A549 (cell line): Measurements from ENCODE around the gene CADM1. TPM values are rescaled to one million over a fixed set of nuclear protein-coding genes. Genes with fewer than 3 reads are reported as not detected.
A peak's percentile ranks its signal among the peaks of the same experiment; 100 is the strongest.

ENCODE experiments used
- ATAC-seq, 2 experiments: fragments of 200-7000 bp in 1 of 2; fragments of >200 bp in 1 of 2; cut with Nextera tagmentation in 1 of 2; cut with Tn5 transposase in 1 of 2; 3 replicates each; pipeline versions ENCODE4 v1.8.0 to v1.9.1; 2018 to 2020; ENCODE audit warnings: mild to moderate bottlenecking in 1 of 2, moderate library complexity in 1 of 2
- CTCF ChIA-PET: fragments of 300-600 bp; sonication (Branson Sonifier 250); formaldehyde crosslinking; extraction: SDS; loops from one replicate; lab custom pipeline; 2021; ENCODE audit warnings: antibody characterized with exemption, inconsistent platforms; lab: Yijun Ruan, JAX
- POLR2A ChIA-PET: fragments of 350-600 bp; formaldehyde crosslinking; extraction: SDS; loops from one replicate; lab custom pipeline; 2021; ENCODE audit warnings: antibody characterized with exemption, inconsistent platforms; lab: Yijun Ruan, JAX
- DNase-seq, 2 experiments: peaks; one replicate each; pipeline versions ENCODE4 v3.0.0 to v3.0.0-alpha.2; 2011 to 2016; ENCODE audit warnings: low read depth in 1 of 2, low spot score in 1 of 2
- FAIRE-seq: peaks from 2 replicates; lab custom pipeline; 2011; peaks lifted over from hg19 to GRCh38; lab: Jason Lieb, UNC
- H3K27ac ChIP-seq, 2 experiments: fragments of >200 bp; sonication (Bioruptor Twin); formaldehyde crosslinking; 3 replicates each; pipeline ENCODE4 v1.5.1; 2016 to 2017
- H3K4me1 ChIP-seq: fragments of >200 bp; sonication (Bioruptor Twin); formaldehyde crosslinking; 3 replicates; pipeline ENCODE4 v1.6.1; 2016
- H3K4me2 ChIP-seq: fragments of >200 bp; sonication (Bioruptor Twin); formaldehyde crosslinking; 3 replicates; pipeline ENCODE4 v1.6.1; 2016
- H3K4me3 ChIP-seq: fragments of >200 bp; sonication (Bioruptor Twin); formaldehyde crosslinking; 3 replicates; pipeline ENCODE4 v1.5.1; 2016
- H3K9me3 ChIP-seq: fragments of >200 bp; sonication (Bioruptor Twin); formaldehyde crosslinking; 3 replicates; pipeline ENCODE4 v1.6.1; 2016
- CTCF ChIP-seq: fragments of >200 bp; sonication (Bioruptor Twin); formaldehyde crosslinking; IDR thresholded peaks from 3 replicates; pipeline ENCODE4 v1.5.1; 2016
- EHF ChIP-seq: fragments of 250-450 bp; sonication (Bioruptor Pico); IDR thresholded peaks from 2 replicates; pipeline ENCODE4 v1.5.0; 2020; ENCODE audit warnings: mild to moderate bottlenecking
- ELK1 ChIP-seq: fragments of 150-350 bp; IDR thresholded peaks from 2 replicates; pipeline ENCODE4 v1.6.1; 2014; ENCODE audit warnings: low read depth, mild to moderate bottlenecking, low read length
- EP300 ChIP-seq, 2 experiments: fragments of >200 bp; sonication (Bioruptor Twin); formaldehyde crosslinking; IDR thresholded peaks; 2 replicates in 1 of 2; 3 replicates in 1 of 2; pipeline ENCODE4 v1.6.1; 2016 to 2017
- FOSB ChIP-seq: fragments of 250-450 bp; sonication (Bioruptor Pico); IDR thresholded peaks from 2 replicates; pipeline ENCODE4 v1.5.0; 2020; ENCODE audit warnings: mild to moderate bottlenecking, moderate library complexity
- FOSL2 ChIP-seq, 2 experiments: fragments of 450-650 bp in 1 of 2; fragments of >200 bp in 1 of 2; sonication (Bioruptor Twin) in 1 of 2; formaldehyde crosslinking; IDR thresholded peaks; 2 replicates each; pipeline versions ENCODE4 v1.5.0 to v1.6.1; 2016 to 2020; ENCODE audit warnings: mild to moderate bottlenecking in 1 of 2, moderate library complexity in 1 of 2
- FOXS1 ChIP-seq: fragments of 250-450 bp; sonication (Bioruptor Pico); IDR thresholded peaks from 2 replicates; pipeline ENCODE4 v1.5.0; 2020; ENCODE audit warnings: mild to moderate bottlenecking, moderate library complexity
- HDAC2 ChIP-seq: fragments of 200-600 bp; sonication (generic); IDR thresholded peaks from 2 replicates; pipeline ENCODE4 v1.6.1; 2016
- HES2 ChIP-seq: fragments of >200 bp; sonication (Bioruptor Twin); formaldehyde crosslinking; IDR thresholded peaks from 2 replicates; pipeline ENCODE4 v1.6.1; 2016
- HEYL ChIP-seq: fragments of 250-450 bp; sonication (Bioruptor Pico); IDR thresholded peaks from 2 replicates; pipeline ENCODE4 v1.8.0; 2021; ENCODE audit warnings: mild to moderate bottlenecking, moderate library complexity
- HOXA7 ChIP-seq: fragments of 250-450 bp; sonication (Bioruptor Pico); IDR thresholded peaks from 2 replicates; pipeline ENCODE4 v1.5.0; 2020; ENCODE audit warnings: mild to moderate bottlenecking, moderate library complexity
- HOXB13 ChIP-seq: fragments of 250-450 bp; sonication (Bioruptor Pico); IDR thresholded peaks from 2 replicates; pipeline ENCODE4 v1.5.0; 2020; ENCODE audit warnings: low read depth, mild to moderate bottlenecking, moderate library complexity
- HOXB5 ChIP-seq: fragments of 250-450 bp; sonication (Bioruptor Pico); IDR thresholded peaks from 2 replicates; pipeline ENCODE4 v1.5.0; 2020; ENCODE audit warnings: mild to moderate bottlenecking, moderate library complexity
- JUNB ChIP-seq: fragments of >200 bp; sonication (Bioruptor Twin); formaldehyde crosslinking; IDR thresholded peaks from 2 replicates; pipeline ENCODE4 v1.6.1; 2016
- MAFK ChIP-seq: fragments of 450-650 bp; IDR thresholded peaks from 2 replicates; pipeline ENCODE4 v1.6.1; 2014; ENCODE audit not compliant: partially characterized antibody
- MAZ ChIP-seq: fragments of 150-350 bp; IDR thresholded peaks from 2 replicates; pipeline ENCODE4 v1.6.1; 2014; ENCODE audit warnings: antibody characterized with exemption, low read depth, low read length, borderline replicate concordance
- NPAS2 ChIP-seq: fragments of 250-450 bp; sonication (Bioruptor Pico); IDR thresholded peaks from 2 replicates; pipeline ENCODE4 v1.8.0; 2022; ENCODE audit warnings: mild to moderate bottlenecking, moderate library complexity, borderline replicate concordance
- NR3C1 ChIP-seq: fragments of >200 bp; sonication (Bioruptor Twin); formaldehyde crosslinking; IDR thresholded peaks from 3 replicates; pipeline ENCODE4 v1.6.1; 2017
- PBX3 ChIP-seq: IDR thresholded peaks from 2 replicates; pipeline ENCODE4 v1.6.1; 2012
- RAD21 ChIP-seq, 2 experiments: fragments of >200 bp in 1 of 2; sonication (Bioruptor Twin) in 1 of 2; formaldehyde crosslinking in 1 of 2; IDR thresholded peaks in 1 of 2; conservative IDR thresholded peaks in 1 of 2; 2 replicates in 1 of 2; 3 replicates in 1 of 2; pipeline ENCODE4 v1.6.1; 2012 to 2018; ENCODE audit warnings: inconsistent platforms in 1 of 2
- RFX5 ChIP-seq: fragments of 450-650 bp; IDR thresholded peaks from 2 replicates; pipeline ENCODE4 v1.7.1; 2014; ENCODE audit warnings: antibody characterized with exemption, mild to moderate bottlenecking, moderate library complexity
- RNF2 ChIP-seq: fragments of 200-600 bp; sonication (generic); IDR thresholded peaks from 2 replicates; pipeline ENCODE4 v1.6.1; 2016; ENCODE audit warnings: low read depth, mild to moderate bottlenecking, antibody characterized with exemption, moderate library complexity, borderline replicate concordance
- SREBF2 ChIP-seq: fragments of 450-650 bp; IDR thresholded peaks from 2 replicates; pipeline ENCODE4 v1.6.1; 2014; ENCODE audit warnings: mild to moderate bottlenecking, moderate library complexity
- TFCP2L1 ChIP-seq: fragments of 250-450 bp; sonication (Bioruptor Pico); IDR thresholded peaks from 2 replicates; pipeline ENCODE4 v1.5.0; 2021; ENCODE audit warnings: mild to moderate bottlenecking
- TP53 ChIP-seq: fragments of 250-450 bp; sonication (Bioruptor Pico); IDR thresholded peaks from 2 replicates; pipeline ENCODE4 v1.5.0; 2021; ENCODE audit warnings: mild to moderate bottlenecking, moderate library complexity
- USF2 ChIP-seq: fragments of 450-650 bp; IDR thresholded peaks from 2 replicates; pipeline ENCODE4 v1.6.1; 2014; ENCODE audit warnings: antibody characterized with exemption
- ZC3H11A ChIP-seq: fragments of 450-650 bp; IDR thresholded peaks from 2 replicates; pipeline ENCODE4 v1.6.1; 2014; ENCODE audit warnings: antibody characterized with exemption, mild to moderate bottlenecking
- ZFP36 ChIP-seq: fragments of 450-650 bp; IDR thresholded peaks from 2 replicates; pipeline ENCODE4 v1.6.1; 2014; ENCODE audit warnings: borderline replicate concordance; ENCODE audit not compliant: partially characterized antibody
- WGBS: methylation state at CpG from one replicate; pipeline ENCODE4 v1.1.6; 2017; ENCODE audit errors: missing lambda C conversion rate; 5-methylcytosine and 5-hydroxymethylcytosine counted together
- polyA plus RNA-seq, 4 experiments: library from polyadenylated mRNA; depleted of rRNA in 3 of 4; stranded (reverse); fragments of >200 nt; fragmentation: RNase III in 1 of 4; extraction: RNeasy Plus Mini Kit Qiagen cat#74134 plus additional on column Dnase treatment in 1 of 4; gene quantifications; 2 replicates in 3 of 4; 3 replicates in 1 of 4; pipeline ENCODE4 v1.2.3, GENCODE V29; 2011 to 2017

Gene CADM1
- polyA plus RNA-seq, 2 of the 4 experiments (the other 2 are of a cell fraction) = 33.4 to 36.7 TPM

GRCh38 chr11:115222863-115223530 is 281.2 kb downstream of the CADM1 start:
- peaks cover 48% of the 10 kb centered on the region for H3K4me1 ChIP-seq
- TF ChIP-seq NPAS2 (CRISPR knock-in tag) (no peak), RFX5 (no peak), TFCP2L1 (no peak), FOXS1 (CRISPR knock-in tag) (no peak), NR3C1 (no peak), JUNB (no peak), RAD21 (conservative IDR thresholded peaks at IDR 0.05 in 1 of 2, IDR thresholded peaks at IDR 0.05 in 1 of 2) (no peak), EHF (CRISPR knock-in tag) (no peak), FOSL2 (IDR thresholded peaks at IDR 0.05) (no peak), FOSL2 (CRISPR knock-in tag; IDR thresholded peaks at IDR 0.05) (no peak), HDAC2 (no peak), MAZ (no peak)
- TF ChIP-seq, all 56 proteins: peak for 0
- 78% methylated on average over 5 of the region's 5 CpGs for WGBS
- H3K4me3 ChIP-seq = no peak overlapping the region
- DNase-seq (no peak), ATAC-seq (no peak; a peak in 1 of 6 replicates), FAIRE-seq (no peak)
- ChIA-PET CTCF (interaction anchor here (1.2 kb wide), 1 partner anchor 102 kb away, joined by 3 read pairs; no protein-coding TSS in a partner anchor), POLR2A (no interaction called here)
- no peaks in the 10 kb centered on the region for H3K9me3 ChIP-seq
- peak overlapping the region; percentile 69 to 71 for H3K27ac ChIP-seq
- H3K4me2 ChIP-seq = peak overlapping the region; percentile 56

GRCh38 chr11:115222218-115222862 is 281.9 kb downstream of the CADM1 start:
- CTCF ChIA-PET = no interaction called here
- Histone ChIP-seq H3K27ac (peak overlapping the region; percentile 69 to 71), H3K4me2 (peak overlapping the region; percentile 56), H3K4me3 (peak overlapping the region; percentile 13; the same call in 1 of the 3 replicates), H3K9me3 (no peaks in the 10 kb centered on the region), H3K4me1 (peaks cover 43% of the 10 kb centered on the region)
- ATAC-seq = peak; percentile 94 to 98
- FAIRE-seq = peak; percentile 18
- 20% methylated on average over 5 of the region's 5 CpGs for WGBS
- POLR2A ChIA-PET = no interaction called here
- peak; percentile 54 to 86 for DNase-seq
- TF ChIP-seq SREBF2 (no peak), EP300 (IDR thresholded peaks at IDR 0.05) (peak in 1 of 2 experiments; percentile 42; a peak in 1 of 5 replicates), RNF2 (no peak), USF2 (no peak), ZC3H11A (no peak), NPAS2 (CRISPR knock-in tag) (no peak), PBX3 (no peak), MAFK (no peak), FOSB (CRISPR knock-in tag) (no peak), HOXB13 (CRISPR knock-in tag) (no peak), HOXB5 (CRISPR knock-in tag) (no peak), TP53 (CRISPR knock-in tag) (no peak), FOXS1 (CRISPR knock-in tag) (no peak), ZFP36 (no peak), HEYL (CRISPR knock-in tag) (no peak), JUNB (peak; percentile 85), HOXA7 (CRISPR knock-in tag) (no peak), ELK1 (no peak), CTCF (no peak), HES2 (no peak)
